Right ventricle myocardium superior (tissue), 1 donor: ENCODE results near the gene FAM174C. TPM values are rescaled to one million over a fixed set of nuclear protein-coding genes. Genes with fewer than 3 reads are reported as not detected.
"Not testable (repeated sequence)": the region's sequence is repeated elsewhere in the genome, so short reads cannot be mapped to it uniquely, and the experiment has no call there.

Experiments used
- ATAC-seq: fragments of 200-7000 bp; cut with Tn5 transposase; one replicate; pipeline ENCODE4 v1.9.1; 2020; ENCODE audit warnings: mild to moderate bottlenecking; ENCODE audit not compliant: poor library complexity
- DNase-seq: peaks from one replicate; pipeline ENCODE4 v3.0.0-alpha.2; 2020
- intact Hi-C: fragments of 100-400 bp; cut with DNase I; formaldehyde crosslinking; loops from one replicate; pipeline ENCODE4 v1.11.2; 2022
- total RNA-seq: library from RNA; stranded (reverse); fragmentation: NEBNext Ultra II Directional; extraction: Animal tissue kit (Norgen Biotek cat#: 25700); gene quantifications from one replicate; pipeline ENCODE4 v1.2.1, GENCODE V29; 2021
- donor health status: DM: no; HTN: yes; CAD: no; lungs with severe emphysema.

FAM174C gene
- total RNA-seq, 1 donor from 2014 or later = 12.4 TPM

DNA sequence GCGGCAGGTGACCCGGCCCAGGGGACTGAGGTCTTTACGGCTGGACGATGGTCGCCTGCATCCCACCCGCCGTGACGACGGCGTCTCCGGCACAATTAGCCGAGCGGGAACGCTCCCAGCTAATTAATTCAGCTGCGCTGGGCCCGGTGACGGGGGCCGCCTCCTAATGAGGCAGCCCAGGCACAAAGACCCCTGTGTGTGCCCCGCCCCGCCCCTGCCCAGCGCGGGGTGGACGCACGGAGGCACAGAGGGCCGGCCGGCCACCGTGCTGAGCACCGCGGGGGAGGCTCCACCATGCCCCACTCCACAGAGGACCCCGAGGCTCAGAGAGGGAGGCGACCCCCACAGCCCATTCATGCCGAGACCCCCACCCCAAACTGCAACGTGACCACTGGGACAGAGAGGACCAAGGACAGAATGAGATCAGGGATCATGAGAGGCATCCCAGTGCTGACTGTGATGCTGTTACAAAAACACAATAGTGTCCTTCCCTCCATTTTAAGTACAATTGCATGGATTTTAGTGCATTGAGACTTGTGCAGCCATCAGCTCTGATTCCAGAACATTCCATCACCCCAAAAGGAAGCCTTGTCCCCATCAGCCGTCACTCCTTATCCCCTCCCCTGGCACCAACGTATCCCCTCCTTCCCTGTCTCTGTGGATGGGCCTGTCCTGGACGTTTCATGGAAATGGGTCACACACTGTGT, 27.4 kb downstream of the FAM174C start:
- intact Hi-C loops = no loop called here
- ATAC-seq = no peak
- DNase-seq = no peak

DNA sequence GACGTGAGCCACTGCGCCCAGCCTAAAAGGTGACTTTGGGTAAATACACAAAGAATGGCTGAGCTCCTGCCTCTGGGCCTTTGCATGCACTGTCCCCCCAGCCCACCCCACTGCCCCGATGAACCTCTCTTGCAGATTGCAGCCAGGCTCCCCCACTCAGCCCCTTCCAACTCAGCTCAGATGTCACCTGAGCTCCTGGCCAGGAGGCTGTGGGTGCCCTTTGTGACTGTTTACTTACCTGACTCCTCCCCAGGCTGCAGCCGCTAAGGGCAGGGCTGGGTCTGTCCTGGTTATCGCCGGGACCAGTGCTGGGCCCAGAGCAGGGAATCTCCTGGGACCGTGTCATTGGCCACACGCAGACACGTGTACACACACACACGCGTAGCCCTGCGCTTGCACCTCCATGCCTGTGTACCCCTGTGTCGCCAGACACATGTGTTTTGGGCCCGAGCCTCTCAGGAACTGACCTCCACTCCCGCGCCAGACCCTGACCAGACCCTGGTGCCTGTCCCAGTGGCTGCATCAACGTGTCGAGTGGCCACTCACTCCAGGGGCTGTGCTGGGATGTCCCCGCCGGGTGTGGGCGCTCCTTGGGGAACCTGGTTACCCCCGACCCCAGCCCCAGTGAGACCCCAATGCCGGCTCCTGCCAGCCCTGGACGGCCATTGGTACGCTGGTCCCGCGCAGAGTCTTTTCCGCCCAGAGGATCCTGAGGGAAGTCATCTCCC, 29.0 kb downstream of the FAM174C start:
- ATAC-seq (no peak), DNase-seq (no peak)
- intact Hi-C loops = no loop called here

DNA sequence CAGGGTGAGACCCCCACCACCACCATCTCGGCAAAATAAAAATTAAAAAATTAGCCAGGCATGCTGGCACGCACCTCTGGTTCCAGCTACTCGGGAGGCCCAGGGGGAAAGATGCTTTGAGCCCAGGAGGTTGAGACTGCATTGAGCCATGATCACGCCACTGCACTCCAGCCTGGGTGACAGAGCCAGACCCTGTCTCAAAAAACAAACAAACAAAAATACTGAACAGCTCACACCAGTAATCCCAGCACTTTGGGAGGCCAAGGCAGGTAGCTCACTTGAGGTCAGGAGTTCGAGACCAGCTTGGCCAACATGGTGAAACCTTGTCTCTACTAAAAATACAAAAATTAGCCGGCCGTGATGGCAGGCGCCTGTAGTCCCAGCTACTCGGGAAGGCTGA, 30.0 kb downstream of the FAM174C start:
- ATAC-seq, DNase-seq, intact Hi-C loops: not testable (repeated sequence)

DNA sequence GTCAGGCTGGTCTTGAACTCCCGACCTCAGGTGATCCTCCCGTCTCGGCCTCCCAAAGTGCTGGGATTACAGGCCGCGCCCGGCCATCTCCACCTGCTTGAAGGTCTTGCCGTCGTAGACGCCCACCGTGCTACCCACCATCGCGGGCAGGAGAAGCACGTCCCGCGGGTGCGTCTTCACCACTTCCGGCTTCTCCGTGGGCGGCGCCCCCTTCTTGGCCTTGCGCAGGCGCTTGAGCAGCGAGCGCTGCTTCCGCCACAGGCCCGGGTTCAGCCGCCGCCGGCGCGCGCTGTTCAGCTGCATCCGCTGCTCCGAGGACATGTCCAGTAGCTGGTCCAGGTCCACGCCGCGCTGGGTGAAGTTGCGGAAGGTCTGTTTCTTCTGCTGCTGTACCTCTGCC, 32.0 kb downstream of the FAM174C start:
- ATAC-seq (no peak), DNase-seq (no peak)
- intact Hi-C loops = no loop called here

DNA sequence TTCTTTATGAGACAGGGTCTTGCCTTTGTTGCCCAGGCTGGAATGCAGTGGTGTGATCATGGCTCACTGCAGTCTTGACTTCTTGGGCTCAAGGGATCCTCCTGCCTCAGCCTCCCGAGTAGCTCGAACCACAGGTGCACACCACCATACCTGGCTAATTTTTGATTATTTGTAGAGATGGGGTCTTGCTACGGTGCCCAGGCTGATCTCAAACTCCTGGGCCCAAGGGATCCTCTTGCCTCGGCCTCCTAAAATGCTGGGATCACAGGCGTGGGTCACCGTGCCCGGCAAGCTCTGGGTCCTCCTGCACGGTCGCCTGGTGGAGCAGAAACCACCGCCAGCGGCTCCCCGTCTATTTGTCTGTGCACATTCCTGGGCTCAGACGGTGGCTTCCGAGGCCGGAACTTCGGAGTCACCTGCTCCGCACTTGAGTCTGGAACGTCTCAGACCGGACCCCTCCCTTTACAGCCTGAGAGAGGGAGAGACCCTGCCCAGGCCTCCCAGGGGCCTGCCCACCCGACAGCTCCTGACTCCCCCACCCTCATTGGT, 32.5 kb downstream of the FAM174C start:
- no peak for ATAC-seq

DNA sequence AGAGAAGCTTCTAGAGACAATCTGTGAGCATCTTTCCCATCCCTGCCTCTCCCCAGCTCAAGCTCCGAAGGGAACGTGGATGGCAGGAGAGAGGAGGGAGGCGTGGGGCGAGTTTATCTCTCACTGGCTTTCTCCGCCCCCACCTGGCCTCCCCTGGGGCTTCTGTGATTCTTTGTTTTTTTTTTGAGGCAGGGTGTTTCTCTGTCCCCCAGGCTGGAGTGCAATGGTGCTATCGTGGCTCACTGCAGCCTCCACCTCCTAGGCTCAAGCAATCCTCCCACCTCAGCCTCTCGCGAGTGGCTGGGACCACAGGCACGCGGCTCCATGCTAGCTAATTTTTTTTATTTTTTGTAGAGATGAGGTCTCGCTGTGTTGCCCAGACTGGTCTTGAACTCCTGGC, 33.4 kb downstream of the FAM174C start:
- DNase-seq (no peak), ATAC-seq (no peak)
- intact Hi-C loops = no loop called here

More for the DNA sequence above, 32.5 kb downstream of the FAM174C start:
- intact Hi-C loops = no loop called here
- no peak for DNase-seq

DNA sequence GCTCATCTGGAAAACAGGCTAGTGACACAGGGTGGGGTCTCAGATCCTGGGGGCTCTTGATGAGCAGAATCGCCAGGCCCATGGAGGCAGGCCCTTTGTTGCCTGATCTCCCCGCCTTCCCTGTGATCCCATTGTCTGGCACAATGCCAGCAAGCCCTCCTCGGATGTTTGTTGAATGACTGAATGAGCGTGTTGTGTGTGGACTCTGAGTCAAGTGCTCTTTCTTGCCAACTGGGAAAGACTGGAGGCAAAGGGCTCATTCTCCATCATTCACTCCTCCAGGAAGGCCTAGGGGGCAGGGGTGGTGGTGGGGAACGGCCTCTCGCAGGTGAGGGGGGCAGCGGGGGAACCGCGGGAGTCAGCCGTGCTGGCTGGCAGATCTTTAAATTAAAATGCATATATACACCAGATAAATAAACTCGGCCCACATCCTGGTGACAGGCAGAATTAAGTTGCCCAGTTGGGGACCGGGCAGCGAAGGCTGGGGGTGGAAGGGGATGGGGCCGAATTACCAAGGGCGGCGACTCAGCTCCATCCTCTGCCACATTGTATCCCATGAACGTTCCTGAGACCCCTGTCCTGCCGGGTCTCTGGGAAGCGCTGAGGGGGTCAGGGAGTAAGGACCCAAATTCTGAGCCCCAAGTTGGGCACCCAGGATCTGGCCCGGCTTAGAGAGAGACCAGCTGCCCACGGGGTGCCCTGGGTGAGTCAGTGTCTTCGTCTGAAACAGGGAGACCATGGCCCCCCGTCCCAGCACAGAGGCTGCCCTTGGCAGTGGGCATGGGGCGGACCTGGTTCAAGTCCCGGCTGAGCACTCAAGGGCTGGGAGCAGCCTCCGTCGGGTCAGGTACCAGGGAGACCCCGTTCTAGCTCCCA, 34.9 kb downstream of the FAM174C start:
- ATAC-seq = no peak
- intact Hi-C loops = no loop called here

DNA sequence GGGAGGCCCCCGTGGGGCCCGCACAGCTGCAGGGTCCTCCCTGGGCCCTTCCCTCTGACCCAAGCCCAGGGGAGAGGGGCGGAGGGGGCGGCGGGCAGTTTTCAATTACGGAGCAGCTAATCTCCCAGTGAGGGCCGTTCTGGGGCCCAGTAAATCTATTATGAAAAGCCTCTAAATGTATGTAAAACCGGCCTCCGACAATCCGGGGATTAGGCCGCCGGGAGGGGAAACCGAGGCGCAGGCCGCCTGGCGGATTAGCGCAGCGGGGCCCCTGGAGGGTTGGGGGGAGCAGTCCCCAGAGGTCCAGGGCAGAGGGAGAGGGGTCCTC, 35.5 kb downstream of the FAM174C start:
- intact Hi-C loops = no loop called here
- DNase-seq = no peak
- ATAC-seq = no peak

More for the DNA sequence above, 34.9 kb downstream of the FAM174C start:
- DNase-seq = no peak

DNA sequence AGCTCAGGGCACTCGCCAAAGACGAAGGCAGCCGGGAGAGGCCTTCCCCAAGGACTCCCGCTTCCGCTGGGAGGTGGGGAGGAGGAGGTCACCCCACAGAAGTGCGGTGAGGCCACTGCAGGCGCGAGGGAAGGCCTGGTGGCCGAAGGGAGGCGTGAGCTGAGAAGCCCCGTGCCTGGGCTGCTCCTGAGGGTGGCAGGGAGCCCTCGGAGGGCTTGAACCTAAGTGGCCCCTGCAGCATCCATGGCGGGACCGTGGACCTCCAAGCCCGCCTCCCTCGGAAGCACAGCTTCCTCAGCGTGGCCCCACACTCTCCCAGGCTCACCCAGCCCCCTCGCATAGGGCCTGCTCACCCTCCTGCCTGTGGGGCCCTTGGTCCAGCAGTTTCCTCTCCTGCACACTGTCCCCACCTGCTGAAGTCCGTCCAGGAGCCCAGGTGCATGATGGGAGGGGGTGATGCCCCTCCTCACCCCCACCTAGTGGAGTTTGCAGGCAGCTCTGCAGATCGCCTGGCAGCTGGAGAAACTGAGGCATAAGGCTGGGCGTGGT, 36.3 kb downstream of the FAM174C start:
- ATAC-seq (no peak), DNase-seq (no peak)
- intact Hi-C loops = no loop called here

DNA sequence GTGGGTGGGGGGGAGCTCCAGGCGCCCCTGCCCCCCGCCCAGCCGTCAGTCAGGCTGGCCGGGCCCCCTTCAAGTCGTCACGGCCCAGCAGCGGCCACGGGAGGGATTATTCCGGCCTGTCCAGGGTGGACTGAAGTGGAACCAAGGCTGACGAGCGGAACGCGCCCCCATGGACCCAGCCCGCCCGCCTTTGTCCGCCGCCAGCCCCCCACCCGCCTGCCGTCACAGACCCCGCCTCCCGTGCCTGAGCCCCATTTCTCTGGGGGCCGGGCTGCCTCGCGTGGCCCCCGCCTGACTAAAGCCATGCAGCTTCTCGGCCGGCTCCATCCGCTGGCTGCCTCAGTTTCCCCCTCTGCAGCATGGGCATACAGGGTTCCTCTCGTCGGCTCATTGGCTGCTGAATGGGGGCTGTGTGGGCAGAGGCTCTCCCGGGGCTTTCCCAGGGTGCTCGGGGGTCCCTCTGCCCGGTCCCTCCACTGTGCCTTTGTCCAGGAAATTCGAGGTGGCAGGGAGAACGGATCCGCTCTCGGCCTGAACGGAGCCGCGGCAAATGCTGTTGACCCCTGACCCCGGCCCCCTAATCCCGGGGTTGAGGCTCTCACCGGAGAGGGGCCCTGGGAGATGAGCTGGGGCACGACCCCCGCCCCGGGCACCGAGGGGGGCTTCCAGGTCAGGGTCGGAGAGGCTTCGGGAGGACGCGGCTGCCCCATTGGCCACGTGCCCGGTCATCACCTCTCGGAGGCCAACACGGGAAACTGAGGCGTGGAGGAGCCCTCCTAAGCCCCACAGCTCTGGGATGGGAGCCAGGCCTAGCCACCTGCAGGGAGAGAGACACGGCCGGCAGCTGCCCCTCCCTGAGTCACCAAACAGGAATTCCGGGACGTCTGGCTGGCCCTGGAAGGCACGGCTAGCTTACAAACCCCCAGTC, 37.7 kb downstream of the FAM174C start:
- ATAC-seq (no peak), DNase-seq (no peak)
- intact Hi-C loops = no loop called here

DNA sequence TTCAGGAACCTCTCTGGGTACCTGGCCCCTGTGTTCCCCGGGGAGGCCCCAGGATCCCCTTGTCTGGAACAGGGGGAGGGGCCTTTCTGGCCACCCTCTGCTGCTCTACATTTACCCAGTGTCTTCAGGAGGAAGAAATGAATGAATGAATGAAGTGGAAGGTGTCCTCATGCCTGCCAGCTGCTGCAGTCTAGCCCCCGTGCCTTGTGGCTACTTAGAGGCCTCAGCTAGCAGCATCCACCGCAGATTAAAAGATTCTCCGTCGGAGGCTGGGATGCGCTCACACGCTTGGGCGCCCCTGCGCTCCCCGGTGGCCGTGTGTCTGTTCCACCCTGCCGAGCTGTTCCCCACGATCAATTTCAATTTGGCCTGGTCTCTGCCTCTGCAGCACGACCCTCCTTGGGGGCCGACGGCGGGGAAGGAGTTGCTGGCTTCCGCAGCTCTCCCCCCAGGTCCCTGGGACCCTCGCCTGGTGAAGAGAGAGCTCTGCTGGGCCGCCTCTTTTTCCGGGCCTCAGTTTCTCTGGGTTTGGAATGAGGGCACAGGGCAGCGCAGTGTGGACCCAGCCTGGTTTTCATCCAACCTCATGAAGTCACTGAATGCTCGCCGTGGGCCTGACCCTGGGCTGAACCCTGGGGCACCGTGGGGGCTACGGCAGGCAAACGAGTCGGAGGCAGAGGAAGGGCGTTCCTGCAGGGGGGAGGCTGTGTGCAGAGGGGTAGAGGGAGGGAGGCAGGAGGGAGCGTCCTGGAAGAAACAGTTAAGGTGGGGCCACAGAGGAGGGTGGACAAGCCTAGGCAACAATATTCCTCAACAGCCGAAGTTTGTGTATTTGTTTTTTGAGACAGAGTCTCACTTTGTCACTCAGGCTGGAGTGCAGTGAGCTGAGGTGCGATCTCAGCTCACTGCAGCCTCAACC, 38.6 kb downstream of the FAM174C start:
- no peak for ATAC-seq
- DNase-seq = no peak
- intact Hi-C loops = no loop called here

DNA sequence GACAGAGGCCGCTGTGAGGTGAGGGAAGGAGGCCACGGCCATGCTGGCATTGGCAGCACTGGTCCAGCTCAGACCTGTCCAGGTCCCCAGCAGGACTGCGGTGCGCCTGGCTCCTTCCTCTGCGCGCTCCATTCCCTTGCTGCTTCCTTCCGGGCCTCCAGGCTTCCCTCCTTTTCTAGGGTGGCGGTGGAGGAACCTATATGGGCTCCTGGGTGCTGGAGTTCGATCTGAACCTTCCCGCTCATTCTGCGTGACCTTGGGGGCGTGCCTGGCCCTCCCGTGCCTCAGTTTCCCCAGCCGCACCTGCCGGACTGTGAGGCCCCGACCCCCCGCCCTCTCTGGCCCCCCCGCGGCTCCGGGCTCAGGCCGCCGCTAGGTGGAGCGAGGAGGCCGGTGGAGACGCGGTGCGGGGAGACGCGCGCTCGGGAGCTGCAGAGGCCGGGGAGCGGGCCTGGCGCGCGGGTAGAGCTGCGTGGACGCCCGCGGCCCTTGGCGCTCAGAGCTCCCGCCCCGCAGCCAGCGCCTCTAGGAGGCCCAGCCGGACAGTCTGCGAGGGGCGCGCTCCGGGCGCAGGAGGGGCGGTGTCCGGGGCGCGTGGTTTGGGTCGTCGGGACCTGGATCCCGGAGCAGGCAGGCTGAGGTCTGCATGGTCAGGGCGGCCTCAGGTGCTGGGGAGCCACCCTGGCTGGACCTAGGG, 40.3 kb downstream of the FAM174C start:
- DNase-seq (peak; percentile 63), ATAC-seq (peak; percentile 93)
- intact Hi-C loops = no loop called here

DNA sequence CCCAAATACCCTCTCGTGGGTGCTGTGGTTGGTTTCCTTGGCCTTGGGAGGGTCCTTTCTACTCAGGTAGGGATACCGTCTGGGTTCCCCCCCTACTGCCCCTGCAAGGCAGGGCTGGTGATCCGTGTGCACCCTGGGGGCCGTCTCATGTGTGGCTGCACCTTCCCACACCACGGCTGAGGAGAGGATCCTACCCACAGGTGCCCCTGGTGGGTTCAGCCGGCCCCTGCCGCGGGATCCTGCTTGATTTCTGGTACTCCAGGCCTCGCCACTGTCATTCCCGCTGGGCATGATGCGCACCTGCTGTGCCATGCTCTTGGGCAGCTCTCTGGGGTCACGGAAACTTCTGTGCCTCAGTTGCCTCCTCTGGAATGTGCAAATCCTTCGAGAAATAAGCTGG, 41.1 kb downstream of the FAM174C start:
- DNase-seq (no peak), ATAC-seq (no peak)
- intact Hi-C loops = no loop called here

DNA sequence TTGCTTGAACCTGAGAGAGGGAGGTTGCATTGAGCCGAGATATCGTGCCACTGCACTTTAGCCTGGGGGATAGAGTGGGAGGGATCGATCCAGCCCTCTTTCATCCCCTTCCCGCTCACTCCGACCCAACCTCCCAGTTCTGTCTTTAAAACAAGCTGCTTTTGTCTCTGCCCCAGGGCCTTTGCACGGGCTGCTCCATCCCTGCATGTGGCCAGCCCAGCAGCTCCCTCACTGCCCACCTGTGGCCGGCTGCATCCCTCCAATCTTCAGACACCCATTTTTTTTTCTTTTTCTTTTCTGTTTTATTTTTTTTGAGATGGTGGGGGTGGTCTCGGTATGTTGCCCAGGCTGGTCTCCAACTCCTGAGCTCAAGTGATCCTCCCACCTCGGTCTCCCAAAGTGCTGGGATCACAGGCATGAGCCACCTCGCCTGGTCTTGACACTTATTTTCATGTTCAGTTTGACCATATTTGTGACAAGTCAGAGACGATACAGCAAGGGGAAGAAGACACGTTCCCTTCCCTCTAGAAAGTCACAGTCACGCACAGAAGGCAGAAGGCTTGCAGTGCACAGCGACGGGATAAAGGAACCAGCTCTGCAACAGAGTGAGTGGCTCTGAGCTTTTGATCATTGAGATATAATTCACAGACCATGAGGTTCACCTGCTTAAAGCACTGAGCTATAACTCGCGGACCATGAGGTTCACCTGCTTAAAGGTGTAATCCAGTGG, 42.1 kb downstream of the FAM174C start:
- DNase-seq (no peak), ATAC-seq (no peak)
- intact Hi-C loops = no loop called here

DNA sequence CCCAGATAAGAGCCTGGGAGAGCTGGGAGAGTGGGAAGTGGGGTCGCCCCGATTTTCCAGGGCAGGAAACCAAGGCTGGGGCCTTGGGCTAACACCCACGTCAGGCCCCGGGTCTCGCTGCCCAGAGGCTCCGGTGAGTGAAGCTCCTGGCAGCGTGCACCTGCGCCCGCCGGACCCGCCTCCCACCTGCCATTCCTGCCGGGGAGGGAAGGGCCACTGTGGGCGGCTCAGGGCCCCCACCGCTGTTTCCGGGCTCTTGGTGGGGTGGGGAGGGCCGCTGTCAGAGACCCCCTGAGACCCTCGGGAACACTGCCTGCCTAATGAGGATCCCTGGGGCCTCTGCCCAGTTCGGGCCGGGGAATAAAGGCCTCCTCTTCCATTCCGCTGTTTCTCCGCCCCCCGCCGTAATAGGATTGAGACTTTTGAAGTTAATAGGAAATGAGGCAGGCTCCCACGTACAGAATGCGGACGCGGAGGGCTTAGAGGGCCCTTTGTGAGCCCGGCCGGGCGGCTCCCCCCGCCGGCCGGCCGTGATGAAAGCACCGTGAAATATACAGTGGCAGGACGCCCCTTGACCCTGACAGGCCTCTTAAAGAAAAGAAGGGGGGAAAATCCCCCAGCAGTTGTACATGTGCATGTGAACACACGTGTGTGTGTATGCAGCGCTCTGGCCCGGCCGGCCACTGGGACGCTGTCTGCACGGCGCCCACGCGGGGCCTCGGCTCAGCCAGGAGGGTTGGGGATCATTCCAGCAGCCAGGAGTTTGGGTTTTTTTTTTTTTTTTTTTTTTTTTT, 43.5 kb downstream of the FAM174C start:
- ATAC-seq (no peak), DNase-seq (no peak)
- intact Hi-C loops = no loop called here
